K562 (cell line): ENCODE results near the gene FITM1. TPM values are rescaled to one million over a fixed set of nuclear protein-coding genes. Genes with fewer than 3 reads are reported as not detected.

ENCODE experiments used
- CCNT2 ChIP-seq: IDR thresholded peaks from 2 replicates; pipeline ENCODE4 v1.6.1; 2011; ENCODE audit warnings: borderline replicate concordance, low read depth, mild to moderate bottlenecking, moderate library complexity, mixed read lengths, low read length; ENCODE audit not compliant: insufficient read length; ENCODE audit errors: extremely low read depth
- CHD1 ChIP-seq: fragments of 200-600 bp; sonication (generic); IDR thresholded peaks from one replicate; pipeline ENCODE4 v1.6.1; 2012; ENCODE audit warnings: mild to moderate bottlenecking, moderate library complexity, low read length, inconsistent platforms
- ETV5 ChIP-seq: sonication (generic); formaldehyde crosslinking; IDR thresholded peaks from 2 replicates; pipeline ENCODE4 v1.4.0; 2020; ENCODE audit warnings: low read depth, mild to moderate bottlenecking, missing genetic modification reagents
- FOXM1 ChIP-seq, 2 experiments: fragments of 450-650 bp in 1 of 2; sonication (generic) in 1 of 2; formaldehyde crosslinking in 1 of 2; IDR thresholded peaks; 2 replicates each; pipeline versions ENCODE4 v1.6.1 to v1.9.0; 2017 to 2022; ENCODE audit warnings: low read depth in 2 of 2, mild to moderate bottlenecking in 2 of 2, missing genetic modification reagents in 1 of 2, moderate library complexity in 1 of 2
- FUS ChIP-seq: fragments of 200-400 bp; formaldehyde crosslinking; optimal IDR thresholded peaks from 2 replicates; pipeline ENCODE3; 2017; ENCODE audit warnings: low read depth, low read length
- HSF4 ChIP-seq: fragments of 250-450 bp; sonication (Bioruptor Pico); IDR thresholded peaks from 2 replicates; pipeline ENCODE4 v2.1.2; 2022; ENCODE audit warnings: mild to moderate bottlenecking, moderate library complexity, borderline replicate concordance
- NCOA6 ChIP-seq: fragments of 450-650 bp; IDR thresholded peaks from 2 replicates; pipeline ENCODE4 v1.6.1; 2017; ENCODE audit warnings: mild to moderate bottlenecking
- NFXL1 ChIP-seq: fragments of 450-650 bp; formaldehyde crosslinking; IDR thresholded peaks from 2 replicates; pipeline ENCODE4 v1.4.0; 2021; ENCODE audit warnings: mild to moderate bottlenecking
- POLR2G ChIP-seq: fragments of 200-400 bp; formaldehyde crosslinking; IDR thresholded peaks from 2 replicates; pipeline ENCODE4 v1.6.1; 2017; ENCODE audit warnings: low read depth, mild to moderate bottlenecking, antibody characterized with exemption, low read length, moderate library complexity
- PTBP1 ChIP-seq: fragments of 200-400 bp; formaldehyde crosslinking; IDR thresholded peaks from 2 replicates; pipeline ENCODE4 v1.6.1; 2017; ENCODE audit warnings: low read depth, low read length
- RFX5 ChIP-seq: IDR thresholded peaks from 2 replicates; pipeline ENCODE4 v1.6.1; 2011; ENCODE audit warnings: low read depth, mild to moderate bottlenecking, improper control_type of control experiment, low read length
- SRF ChIP-seq, 2 experiments: fragments of 250-450, 450-650 bp in 1 of 2; sonication (Bioruptor Pico) in 1 of 2; sonication (generic) in 1 of 2; formaldehyde crosslinking; IDR thresholded peaks; 2 replicates each; pipeline versions ENCODE4 v1.5.0 to v1.5.1; 2020 to 2022; ENCODE audit warnings: mild to moderate bottlenecking in 1 of 2, missing genetic modification reagents in 1 of 2
- ZFP36 ChIP-seq: fragments of 150-350 bp; IDR thresholded peaks from 2 replicates; pipeline ENCODE4 v1.6.1; 2018; ENCODE audit warnings: low read length, low read depth; ENCODE audit not compliant: partially characterized antibody
- ZNF282 ChIP-seq: sonication (generic); formaldehyde crosslinking; IDR thresholded peaks from 2 replicates; pipeline ENCODE4 v1.8.1; 2023; ENCODE audit warnings: missing genetic modification reagents
- ZNF584 ChIP-seq: fragments of 200-800 bp; sonication (Bioruptor generic); IDR thresholded peaks from 2 replicates; pipeline ENCODE4 v1.6.1; 2016; ENCODE audit warnings: low read depth, mild to moderate bottlenecking, missing genetic modification characterization, missing compliant biosample characterization
- polyA plus RNA-seq, 8 experiments: library from polyadenylated mRNA; depleted of rRNA in 4 of 8; stranded (reverse) in 5 of 8; unstranded in 3 of 8; fragments of >200 nt; fragmentation: Nextera tagmentation in 2 of 8; fragmentation: Illumina TruSeq in 1 of 8; extraction: Ambion mirVana in 2 of 8; extraction: Trizol in 1 of 8; gene quantifications; 2 replicates each; pipeline versions ENCODE4 v1.2.1 to v1.2.3, GENCODE V29; 2011 to 2014; ENCODE audit warnings: inconsistent platforms in 1 of 8, missing spikeins in 1 of 8
- total RNA-seq, 7 experiments: library from RNA; depleted of rRNA in 6 of 7; stranded (reverse); fragments of >200 nt in 6 of 7; fragmentation: Illumina TruSeq in 2 of 7; extraction: Trizol in 2 of 7; gene quantifications; 2 replicates each; pipeline versions ENCODE4 v1.2.1 to v1.2.3, GENCODE V29; 2011 to 2021; ENCODE audit warnings: low replicate concordance in 1 of 7
- TF ChIP-seq, protein P1 (sequence below): fragments of 450-650 bp; IDR thresholded peaks from 2 replicates; pipeline ENCODE4 v1.6.1; 2017; ENCODE audit warnings: antibody characterized with exemption
- TF ChIP-seq, protein P2 (sequence below): sonication (generic); formaldehyde crosslinking; IDR thresholded peaks from 2 replicates; pipeline ENCODE4 v1.8.0; 2023; ENCODE audit warnings: mild to moderate bottlenecking, missing genetic modification reagents
- TF ChIP-seq, protein P3 (sequence below): fragments of 250-450 bp; sonication (Bioruptor Pico); IDR thresholded peaks from 2 replicates; pipeline ENCODE4 v1.9.0; 2021; ENCODE audit warnings: mild to moderate bottlenecking
- TF ChIP-seq, protein P4 (sequence below): sonication (generic); formaldehyde crosslinking; IDR thresholded peaks from 2 replicates; pipeline ENCODE4 v1.8.0; 2022; ENCODE audit warnings: mild to moderate bottlenecking, low read depth, missing genetic modification reagents

Gene FITM1
- total and polyA plus RNA-seq, 9 of the 15 experiments (the other 6 are each of a cell fraction or from before 2014, with no cell fraction given): 0.09 to 0.20 TPM; not detected in 7

DNA sequence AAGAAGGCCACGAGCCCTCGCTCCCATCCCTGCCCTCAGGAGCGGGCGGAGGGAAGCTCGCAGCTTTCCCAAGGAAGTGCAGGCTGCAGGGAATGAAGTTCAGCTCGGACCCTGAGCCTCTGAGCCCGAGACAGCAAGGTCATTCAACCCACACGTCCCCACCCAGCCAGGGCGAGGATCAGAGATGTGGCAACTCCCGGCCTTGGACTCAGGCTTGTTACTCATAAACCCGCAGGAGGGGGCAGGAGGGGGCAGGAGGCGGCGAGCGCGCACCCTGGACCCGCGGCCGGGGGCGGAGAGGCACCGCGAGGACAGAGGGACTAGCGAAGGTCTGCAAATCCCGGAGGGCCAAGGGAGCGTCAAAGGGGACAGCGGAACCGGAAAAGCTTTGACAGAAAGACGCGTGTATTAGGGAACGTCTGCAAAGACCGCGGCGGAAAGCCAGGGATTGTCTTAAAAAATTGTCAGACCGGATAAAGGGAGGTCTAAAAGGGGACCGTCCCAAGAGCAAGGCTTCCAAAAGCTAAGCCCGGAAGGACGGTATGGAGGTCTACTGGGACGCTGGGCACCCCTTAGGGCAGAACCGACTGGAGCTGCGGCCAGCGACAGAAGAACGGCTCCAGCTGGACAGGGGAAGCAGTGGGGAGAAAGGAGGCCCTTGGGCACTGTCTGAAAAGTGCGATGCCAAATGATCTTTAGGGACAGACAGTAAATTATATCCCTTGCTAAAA, 16.5 kb upstream of the FITM1 start (continued):
- TF ChIP-seq, protein P1, sequence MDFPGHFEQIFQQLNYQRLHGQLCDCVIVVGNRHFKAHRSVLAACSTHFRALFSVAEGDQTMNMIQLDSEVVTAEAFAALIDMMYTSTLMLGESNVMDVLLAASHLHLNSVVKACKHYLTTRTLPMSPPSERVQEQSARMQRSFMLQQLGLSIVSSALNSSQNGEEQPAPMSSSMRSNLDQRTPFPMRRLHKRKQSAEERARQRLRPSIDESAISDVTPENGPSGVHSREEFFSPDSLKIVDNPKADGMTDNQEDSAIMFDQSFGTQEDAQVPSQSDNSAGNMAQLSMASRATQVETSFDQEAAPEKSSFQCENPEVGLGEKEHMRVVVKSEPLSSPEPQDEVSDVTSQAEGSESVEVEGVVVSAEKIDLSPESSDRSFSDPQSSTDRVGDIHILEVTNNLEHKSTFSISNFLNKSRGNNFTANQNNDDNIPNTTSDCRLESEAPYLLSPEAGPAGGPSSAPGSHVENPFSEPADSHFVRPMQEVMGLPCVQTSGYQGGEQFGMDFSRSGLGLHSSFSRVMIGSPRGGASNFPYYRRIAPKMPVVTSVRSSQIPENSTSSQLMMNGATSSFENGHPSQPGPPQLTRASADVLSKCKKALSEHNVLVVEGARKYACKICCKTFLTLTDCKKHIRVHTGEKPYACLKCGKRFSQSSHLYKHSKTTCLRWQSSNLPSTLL: no peak
- TF ChIP-seq FOXM1 (IDR thresholded peaks at IDR 0.05; ENCODE audit: low read depth) (no peak), FOXM1 (CRISPR knock-in tag; IDR thresholded peaks at IDR 0.05; ENCODE audit: low read depth) (no peak; the same call in 1 of the 2 replicates), NFXL1 (no peak), NCOA6 (0 out of 2 replicates have a peak, but pooled peaks have one; percentile 24), CHD1 (no peak), SRF (CRISPR knock-in tag; IDR thresholded peaks at IDR 0.05) (no peak), CCNT2 (peak; percentile 48), RFX5 (no peak), PTBP1 (no peak), ZFP36 (no peak), HSF4 (no peak), ZNF584 (no peak), ETV5 (peak; percentile 84), FUS (no peak), POLR2G (peak; percentile 91), ZNF282 (CRISPR knock-in tag) (no peak)
- TF ChIP-seq, protein P2, sequence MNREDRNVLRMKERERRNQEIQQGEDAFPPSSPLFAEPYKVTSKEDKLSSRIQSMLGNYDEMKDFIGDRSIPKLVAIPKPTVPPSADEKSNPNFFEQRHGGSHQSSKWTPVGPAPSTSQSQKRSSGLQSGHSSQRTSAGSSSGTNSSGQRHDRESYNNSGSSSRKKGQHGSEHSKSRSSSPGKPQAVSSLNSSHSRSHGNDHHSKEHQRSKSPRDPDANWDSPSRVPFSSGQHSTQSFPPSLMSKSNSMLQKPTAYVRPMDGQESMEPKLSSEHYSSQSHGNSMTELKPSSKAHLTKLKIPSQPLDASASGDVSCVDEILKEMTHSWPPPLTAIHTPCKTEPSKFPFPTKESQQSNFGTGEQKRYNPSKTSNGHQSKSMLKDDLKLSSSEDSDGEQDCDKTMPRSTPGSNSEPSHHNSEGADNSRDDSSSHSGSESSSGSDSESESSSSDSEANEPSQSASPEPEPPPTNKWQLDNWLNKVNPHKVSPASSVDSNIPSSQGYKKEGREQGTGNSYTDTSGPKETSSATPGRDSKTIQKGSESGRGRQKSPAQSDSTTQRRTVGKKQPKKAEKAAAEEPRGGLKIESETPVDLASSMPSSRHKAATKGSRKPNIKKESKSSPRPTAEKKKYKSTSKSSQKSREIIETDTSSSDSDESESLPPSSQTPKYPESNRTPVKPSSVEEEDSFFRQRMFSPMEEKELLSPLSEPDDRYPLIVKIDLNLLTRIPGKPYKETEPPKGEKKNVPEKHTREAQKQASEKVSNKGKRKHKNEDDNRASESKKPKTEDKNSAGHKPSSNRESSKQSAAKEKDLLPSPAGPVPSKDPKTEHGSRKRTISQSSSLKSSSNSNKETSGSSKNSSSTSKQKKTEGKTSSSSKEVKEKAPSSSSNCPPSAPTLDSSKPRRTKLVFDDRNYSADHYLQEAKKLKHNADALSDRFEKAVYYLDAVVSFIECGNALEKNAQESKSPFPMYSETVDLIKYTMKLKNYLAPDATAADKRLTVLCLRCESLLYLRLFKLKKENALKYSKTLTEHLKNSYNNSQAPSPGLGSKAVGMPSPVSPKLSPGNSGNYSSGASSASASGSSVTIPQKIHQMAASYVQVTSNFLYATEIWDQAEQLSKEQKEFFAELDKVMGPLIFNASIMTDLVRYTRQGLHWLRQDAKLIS: 0 out of 2 replicates have a peak, but pooled peaks have one; percentile 57
- TF ChIP-seq, protein P3, sequence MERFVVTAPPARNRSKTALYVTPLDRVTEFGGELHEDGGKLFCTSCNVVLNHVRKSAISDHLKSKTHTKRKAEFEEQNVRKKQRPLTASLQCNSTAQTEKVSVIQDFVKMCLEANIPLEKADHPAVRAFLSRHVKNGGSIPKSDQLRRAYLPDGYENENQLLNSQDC (CRISPR knock-in tag): no peak
- TF ChIP-seq, protein P4, sequence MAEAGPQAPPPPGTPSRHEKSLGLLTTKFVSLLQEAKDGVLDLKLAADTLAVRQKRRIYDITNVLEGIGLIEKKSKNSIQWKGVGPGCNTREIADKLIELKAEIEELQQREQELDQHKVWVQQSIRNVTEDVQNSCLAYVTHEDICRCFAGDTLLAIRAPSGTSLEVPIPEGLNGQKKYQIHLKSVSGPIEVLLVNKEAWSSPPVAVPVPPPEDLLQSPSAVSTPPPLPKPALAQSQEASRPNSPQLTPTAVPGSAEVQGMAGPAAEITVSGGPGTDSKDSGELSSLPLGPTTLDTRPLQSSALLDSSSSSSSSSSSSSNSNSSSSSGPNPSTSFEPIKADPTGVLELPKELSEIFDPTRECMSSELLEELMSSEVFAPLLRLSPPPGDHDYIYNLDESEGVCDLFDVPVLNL: no peak
